IMR-90 (cell line): ENCODE measurements around the gene GPC6. TPM values are rescaled to one million over a fixed set of nuclear protein-coding genes. Genes with fewer than 3 reads are reported as not detected.
A peak's percentile ranks its signal among the peaks of the same experiment; 100 is the strongest.

Experiments used
- ATAC-seq: fragments of 200-7000 bp; cut with Tn5 transposase; 2 replicates; pipeline ENCODE4 v1.9.1; 2020; ENCODE audit warnings: low read depth, mild to moderate bottlenecking, moderate library complexity
- BruUV-seq: library from RNA; stranded (reverse); fragments of 400-500 nt; replicated peaks from 2 replicates; lab custom pipeline; 2021; lab: Mats Ljungman, UMichigan
- CTCF ChIA-PET: fragments of 300-600 bp; formaldehyde crosslinking; extraction: SDS; loops from one replicate; lab custom pipeline; 2021; ENCODE audit warnings: antibody characterized with exemption; lab: Yijun Ruan, JAX
- POLR2A ChIA-PET: fragments of 300-600 bp; sonication (Branson Sonifier 250); formaldehyde crosslinking; loops from one replicate; lab custom pipeline; 2022; ENCODE audit warnings: antibody characterized with exemption; ENCODE audit not compliant: unreplicated experiment; lab: Charles Lee
- DNase-seq: peaks from one replicate; pipeline ENCODE4 v3.0.0; 2013
- H2AFZ ChIP-seq: replicated peaks from 2 replicates; pipeline ENCODE3; 2013; ENCODE audit warnings: low read length, mild to moderate bottlenecking; ENCODE audit not compliant: poor library complexity
- H2AK5ac ChIP-seq: 2 replicates; pipeline ENCODE4 v1.6.1; 2013; ENCODE audit warnings: low read depth, low read length, inconsistent platforms
- H2AK9ac ChIP-seq: replicated peaks from 2 replicates; pipeline ENCODE3; 2013; ENCODE audit warnings: mild to moderate bottlenecking, low read depth, low read length, moderate library complexity; ENCODE audit not compliant: poor library complexity
- H2BK120ac ChIP-seq: 2 replicates; pipeline ENCODE4 v1.6.1; 2013; ENCODE audit warnings: low read depth, low read length, inconsistent platforms
- H2BK15ac ChIP-seq: 3 replicates; pipeline ENCODE4 v1.6.1; 2013; ENCODE audit warnings: low read depth, low read length, inconsistent platforms
- H2BK20ac ChIP-seq: 2 replicates; pipeline ENCODE4 v1.6.1; 2013; ENCODE audit warnings: low read depth, mild to moderate bottlenecking, inconsistent platforms, low read length, moderate library complexity
- H2BK5ac ChIP-seq: 2 replicates; pipeline ENCODE4 v1.6.1; 2013; ENCODE audit warnings: mild to moderate bottlenecking, low read depth, low read length, inconsistent platforms; ENCODE audit not compliant: poor library complexity, severe bottlenecking
- H3K14ac ChIP-seq: replicated peaks from 2 replicates; pipeline ENCODE4 v1.6.1; 2013; ENCODE audit warnings: low read depth, low read length, inconsistent platforms
- H3K18ac ChIP-seq: 2 replicates; pipeline ENCODE4 v1.6.1; 2013; ENCODE audit warnings: low read depth, low read length, control low read depth
- H3K23ac ChIP-seq: 2 replicates; pipeline ENCODE4 v1.6.1; 2013; ENCODE audit warnings: low read depth, low read length, inconsistent platforms
- H3K27ac ChIP-seq: 2 replicates; pipeline ENCODE4 v1.5.1; 2013; ENCODE audit warnings: mild to moderate bottlenecking, control low read depth, low read length; ENCODE audit not compliant: insufficient read depth
- H3K27me3 ChIP-seq: 2 replicates; pipeline ENCODE4 v1.6.1; 2013; ENCODE audit warnings: low read length; ENCODE audit not compliant: control insufficient read depth, insufficient read depth
- H3K36me3 ChIP-seq: 2 replicates; pipeline ENCODE4 v1.6.1; 2013; ENCODE audit warnings: low read length, mixed read lengths; ENCODE audit not compliant: control insufficient read depth, insufficient read depth
- H3K4ac ChIP-seq: 2 replicates; pipeline ENCODE4 v1.6.1; 2013; ENCODE audit warnings: low read depth, low read length, inconsistent platforms
- H3K4me1 ChIP-seq: 2 replicates; pipeline ENCODE4 v1.6.1; 2013; ENCODE audit warnings: low read length, mixed read lengths; ENCODE audit not compliant: control insufficient read depth, insufficient read depth
- H3K4me2 ChIP-seq: 2 replicates; pipeline ENCODE4 v1.6.1; 2013; ENCODE audit warnings: low read depth, mild to moderate bottlenecking, control low read depth, low read length, moderate library complexity
- H3K4me3 ChIP-seq: 2 replicates; pipeline ENCODE4 v1.5.1; 2013; ENCODE audit warnings: low read depth, mild to moderate bottlenecking, control low read depth, low read length, moderate library complexity; ENCODE audit not compliant: insufficient read depth
- H3K56ac ChIP-seq: 2 replicates; pipeline ENCODE4 v1.6.1; 2013; ENCODE audit warnings: low read length, inconsistent platforms; ENCODE audit not compliant: insufficient read depth; ENCODE audit errors: extremely low read depth
- H3K79me1 ChIP-seq, 2 experiments: 2 replicates each; pipeline ENCODE4 v1.6.1; 2013; ENCODE audit warnings: low read length in 2 of 2, inconsistent platforms in 1 of 2, low read depth in 1 of 2
- H3K9ac ChIP-seq: 2 replicates; pipeline ENCODE4 v1.6.1; 2013; ENCODE audit warnings: low read depth, low read length, control low read depth
- H3K9me1 ChIP-seq: 2 replicates; pipeline ENCODE4 v1.6.1; 2013; ENCODE audit warnings: low read length, inconsistent platforms; ENCODE audit not compliant: insufficient read depth
- H3K9me3 ChIP-seq: 2 replicates; pipeline ENCODE4 v1.6.1; 2013; ENCODE audit warnings: low read length; ENCODE audit not compliant: control insufficient read depth, insufficient read depth
- H4K20me1 ChIP-seq: 2 replicates; pipeline ENCODE4 v1.6.1; 2013; ENCODE audit warnings: low read length, inconsistent platforms; ENCODE audit not compliant: insufficient read depth
- H4K5ac ChIP-seq: 2 replicates; pipeline ENCODE4 v1.6.1; 2013; ENCODE audit warnings: mild to moderate bottlenecking, low read depth, low read length, control low read depth
- H4K8ac ChIP-seq, 2 experiments: 2 replicates each; pipeline ENCODE4 v1.6.1; 2013; ENCODE audit warnings: low read depth in 2 of 2, low read length in 2 of 2, control low read depth in 1 of 2, inconsistent platforms in 1 of 2
- H4K91ac ChIP-seq: 2 replicates; pipeline ENCODE4 v1.6.1; 2013; ENCODE audit warnings: low read depth, low read length, inconsistent platforms; ENCODE audit not compliant: insufficient read depth
- BHLHE40 ChIP-seq: fragments of 150-350 bp; IDR thresholded peaks from 2 replicates; pipeline ENCODE4 v1.6.1; 2016; ENCODE audit warnings: mild to moderate bottlenecking, low read depth, low read length
- CEBPB ChIP-seq: IDR thresholded peaks from 2 replicates; pipeline ENCODE4 v1.6.1; 2012; ENCODE audit warnings: low read depth, low read length, improper control_type of control experiment
- CHD1 ChIP-seq: IDR thresholded peaks from 2 replicates; pipeline ENCODE4 v1.6.1; 2012; ENCODE audit warnings: low read depth, low read length, improper control_type of control experiment
- MAZ ChIP-seq: IDR thresholded peaks from 2 replicates; pipeline ENCODE4 v1.6.1; 2012; ENCODE audit warnings: low read depth, mild to moderate bottlenecking, low read length, improper control_type of control experiment, moderate library complexity, borderline replicate concordance
- MXI1 ChIP-seq: IDR thresholded peaks from 2 replicates; pipeline ENCODE4 v1.6.1; 2012; ENCODE audit warnings: low read depth, mild to moderate bottlenecking, low read length, moderate library complexity, borderline replicate concordance
- RAD21 ChIP-seq: IDR thresholded peaks from 2 replicates; pipeline ENCODE4 v1.6.1; 2012; ENCODE audit warnings: low read length, improper control_type of control experiment
- RFX5 ChIP-seq: IDR thresholded peaks from 2 replicates; pipeline ENCODE4 v1.8.0; 2012; ENCODE audit warnings: low read depth, mild to moderate bottlenecking, low read length, moderate library complexity
- SMC3 ChIP-seq: fragments of 150-350 bp; IDR thresholded peaks from 2 replicates; pipeline ENCODE4 v1.6.1; 2016; ENCODE audit warnings: low read depth, mild to moderate bottlenecking, antibody characterized with exemption, low read length, moderate library complexity
- WGBS, 2 experiments: methylation state at CpG; one replicate each; pipeline versions ENCODE4 v1.1.5 to v1.1.7; 2013; ENCODE audit warnings: missing lambda C conversion rate in 2 of 2; ENCODE audit not compliant: insufficient read length in 1 of 2; ENCODE audit errors: extremely low coverage in 2 of 2; 5-methylcytosine and 5-hydroxymethylcytosine counted together
- dilution Hi-C: fragments of 300-500 bp; cut with HindIII; formaldehyde crosslinking; loops from one replicate; pipeline ENCODE4 v1.14.3; 2018; ENCODE audit warnings: low sequenced_read_pairs; ENCODE audit not compliant: unreplicated experiment
- in situ Hi-C: fragments of 300-500 bp; cut with MboI; formaldehyde crosslinking; loops from 3 replicates; pipeline ENCODE4 v1.14.3; 2019; ENCODE audit warnings: low sequenced_read_pairs, inconsistent platforms, mixed read lengths
- intact Hi-C: fragments of 100-400 bp; cut with micrococcal nuclease; formaldehyde crosslinking; loops from 2 replicates; pipeline ENCODE4 v1.10.0; 2022
- polyA plus RNA-seq, 3 experiments: library from polyadenylated mRNA; depleted of rRNA; stranded (reverse); fragments of >200 nt; gene quantifications; 2 replicates each; pipeline ENCODE4 v1.2.3, GENCODE V29; 2012; ENCODE audit warnings: low replicate concordance in 1 of 3
- total RNA-seq: library from RNA; depleted of rRNA; stranded (reverse); fragments of >200 nt; gene quantifications from 2 replicates; pipeline ENCODE4 v1.2.3, GENCODE V29; 2012
- TF ChIP-seq, protein P1 (sequence below): conservative IDR thresholded peaks from 2 replicates; pipeline ENCODE4 v1.5.1; 2012; ENCODE audit warnings: mild to moderate bottlenecking, low read depth, low read length, improper control_type of control experiment
- TF ChIP-seq, protein P2 (sequence below): fragments of 150-350 bp; IDR thresholded peaks from 2 replicates; pipeline ENCODE4 v1.6.1; 2016; ENCODE audit warnings: low read depth, mild to moderate bottlenecking, low read length, moderate library complexity, borderline replicate concordance

Gene GPC6
- total and polyA plus RNA-seq, 2 of the 4 experiments (the other 2 are of a cell fraction), result 14.9 to 39.4 TPM

DNA sequence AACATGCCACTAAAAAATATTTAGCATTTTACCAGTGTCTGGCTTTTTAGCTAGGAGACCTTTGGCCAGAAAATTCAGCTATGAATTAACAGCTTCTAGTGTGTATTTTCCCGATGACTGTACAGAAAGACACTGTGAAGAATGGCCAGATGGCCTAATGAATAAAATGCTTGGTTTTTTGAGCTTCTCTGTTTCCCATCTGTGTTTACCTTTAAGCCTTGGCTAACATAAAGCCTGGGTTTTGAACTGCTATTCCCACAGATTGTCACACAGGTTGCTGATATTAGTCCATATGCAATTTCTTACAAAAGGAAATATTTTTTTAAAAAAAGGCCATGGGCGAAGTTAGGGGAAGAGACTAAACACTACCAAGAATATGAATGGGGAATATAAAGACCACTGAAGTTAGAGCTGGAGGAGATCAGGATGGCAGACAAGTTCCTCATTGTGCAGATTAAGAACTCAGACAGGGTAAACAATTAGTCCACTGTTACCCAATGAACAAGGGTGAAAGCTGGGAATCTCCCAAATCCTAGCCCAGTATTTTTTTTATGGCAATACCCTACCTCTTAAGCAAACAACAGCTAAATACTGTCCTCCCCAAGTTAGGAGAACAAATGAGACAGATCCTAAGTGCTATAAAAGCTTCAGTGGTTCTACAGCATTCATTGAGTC, 1157.8 kb downstream of the GPC6 start:
- ChIA-PET POLR2A (no interaction called here), CTCF (no interaction called here)
- in situ Hi-C loops (no loop called here), dilution Hi-C loops (no loop called here), intact Hi-C loops (no loop called here)
- H2BK20ac ChIP-seq, result no peak overlapping the region
- no peak overlapping the region for H2BK120ac ChIP-seq
- H3K56ac ChIP-seq, result no peak overlapping the region
- no peak overlapping the region for H3K18ac ChIP-seq
- H2AK5ac ChIP-seq, result no peak overlapping the region
- no peak overlapping the region for H3K4ac ChIP-seq
- H2BK15ac ChIP-seq, result no peak overlapping the region
- no peak overlapping the region for H4K5ac ChIP-seq
- H4K91ac ChIP-seq, result no peak overlapping the region
- no peaks in the 10 kb centered on the region for H3K79me1 ChIP-seq
- no peaks in the 10 kb centered on the region for H3K36me3 ChIP-seq
- DNase-seq (peak; percentile 68), ATAC-seq (peak; percentile 49)
- H3K27me3 ChIP-seq, result no peaks in the 10 kb centered on the region
- no peak overlapping the region for H3K14ac ChIP-seq
- no peak overlapping the region for H3K27ac ChIP-seq
- no peaks in the 10 kb centered on the region for H3K9me3 ChIP-seq
- H3K9ac ChIP-seq, result no peak overlapping the region
- H2BK5ac ChIP-seq, result no peak overlapping the region
- H4K8ac ChIP-seq, result no peak overlapping the region
- no peak overlapping the region for H3K23ac ChIP-seq
- H3K4me2 ChIP-seq, result no peak overlapping the region
- H3K4me1 ChIP-seq, result no peaks in the 10 kb centered on the region
- H3K4me3 ChIP-seq, result no peak overlapping the region
- peaks cover 3% of the 10 kb centered on the region; the same call in 1 of the 2 replicates for H3K9me1 ChIP-seq
- TF ChIP-seq MAZ (no peak), RAD21 (no peak), SMC3 (no peak), RFX5 (no peak), MXI1 (no peak), CEBPB (no peak), CHD1 (no peak), BHLHE40 (no peak)
- TF ChIP-seq, protein P1, sequence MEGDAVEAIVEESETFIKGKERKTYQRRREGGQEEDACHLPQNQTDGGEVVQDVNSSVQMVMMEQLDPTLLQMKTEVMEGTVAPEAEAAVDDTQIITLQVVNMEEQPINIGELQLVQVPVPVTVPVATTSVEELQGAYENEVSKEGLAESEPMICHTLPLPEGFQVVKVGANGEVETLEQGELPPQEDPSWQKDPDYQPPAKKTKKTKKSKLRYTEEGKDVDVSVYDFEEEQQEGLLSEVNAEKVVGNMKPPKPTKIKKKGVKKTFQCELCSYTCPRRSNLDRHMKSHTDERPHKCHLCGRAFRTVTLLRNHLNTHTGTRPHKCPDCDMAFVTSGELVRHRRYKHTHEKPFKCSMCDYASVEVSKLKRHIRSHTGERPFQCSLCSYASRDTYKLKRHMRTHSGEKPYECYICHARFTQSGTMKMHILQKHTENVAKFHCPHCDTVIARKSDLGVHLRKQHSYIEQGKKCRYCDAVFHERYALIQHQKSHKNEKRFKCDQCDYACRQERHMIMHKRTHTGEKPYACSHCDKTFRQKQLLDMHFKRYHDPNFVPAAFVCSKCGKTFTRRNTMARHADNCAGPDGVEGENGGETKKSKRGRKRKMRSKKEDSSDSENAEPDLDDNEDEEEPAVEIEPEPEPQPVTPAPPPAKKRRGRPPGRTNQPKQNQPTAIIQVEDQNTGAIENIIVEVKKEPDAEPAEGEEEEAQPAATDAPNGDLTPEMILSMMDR, result no peak
- TF ChIP-seq, protein P2, sequence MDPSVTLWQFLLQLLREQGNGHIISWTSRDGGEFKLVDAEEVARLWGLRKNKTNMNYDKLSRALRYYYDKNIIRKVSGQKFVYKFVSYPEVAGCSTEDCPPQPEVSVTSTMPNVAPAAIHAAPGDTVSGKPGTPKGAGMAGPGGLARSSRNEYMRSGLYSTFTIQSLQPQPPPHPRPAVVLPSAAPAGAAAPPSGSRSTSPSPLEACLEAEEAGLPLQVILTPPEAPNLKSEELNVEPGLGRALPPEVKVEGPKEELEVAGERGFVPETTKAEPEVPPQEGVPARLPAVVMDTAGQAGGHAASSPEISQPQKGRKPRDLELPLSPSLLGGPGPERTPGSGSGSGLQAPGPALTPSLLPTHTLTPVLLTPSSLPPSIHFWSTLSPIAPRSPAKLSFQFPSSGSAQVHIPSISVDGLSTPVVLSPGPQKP, result no peak
- H2AFZ ChIP-seq, result no peak overlapping the region
- BruUV-seq, result no TSS peak
- no peak overlapping the region for H2AK9ac ChIP-seq
- no peaks in the 10 kb centered on the region for H4K20me1 ChIP-seq
- no CpG with 5 or more reads among the region's 2 CpGs for WGBS, 2 experiments
